SK-N-SH (cell line): Measurements from ENCODE around the gene DPF1.

Source experiments
- CTCF ChIP-seq: fragments of 200-600 bp; sonication (generic); IDR thresholded peaks from 2 replicates; pipeline ENCODE4 v1.6.1; 2017; ENCODE audit warnings: antibody characterized with exemption, mild to moderate bottlenecking, moderate library complexity
- EP300 ChIP-seq, 2 experiments: IDR thresholded peaks; 2 replicates each; pipeline versions ENCODE4 v1.4.0 to v1.6.1; 2012; ENCODE audit warnings: borderline replicate concordance in 1 of 2, low read depth in 1 of 2, low read length in 1 of 2
- EZH2phosphoT487 ChIP-seq: fragments of 200-600 bp; sonication (generic); IDR thresholded peaks from 2 replicates; pipeline ENCODE4 v1.6.1; 2017; ENCODE audit warnings: low read depth, mixed run types, mild to moderate bottlenecking, antibody characterized with exemption, moderate library complexity, borderline replicate concordance
- FOXJ3 ChIP-seq: sonication (generic); formaldehyde crosslinking; IDR thresholded peaks from 2 replicates; pipeline ENCODE4 v1.5.1; 2020; ENCODE audit warnings: mild to moderate bottlenecking, missing genetic modification reagents
- POLR2AphosphoS5 ChIP-seq: IDR thresholded peaks from 2 replicates; pipeline ENCODE4 v1.6.1; 2012; ENCODE audit warnings: low read depth, low read length
- RAD21 ChIP-seq: IDR thresholded peaks from 2 replicates; pipeline ENCODE4 v1.6.1; 2012; ENCODE audit warnings: mild to moderate bottlenecking, low read length
- SIN3A ChIP-seq: IDR thresholded peaks from 2 replicates; pipeline ENCODE4 v1.6.1; 2012; ENCODE audit warnings: low read depth, mild to moderate bottlenecking, low read length, moderate library complexity, borderline replicate concordance
- TAF1 ChIP-seq: IDR thresholded peaks from 2 replicates; pipeline ENCODE4 v1.6.1; 2012; ENCODE audit warnings: low read depth, mild to moderate bottlenecking, low read length, moderate library complexity, borderline replicate concordance
- TCF12 ChIP-seq: IDR thresholded peaks from 2 replicates; pipeline ENCODE4 v1.4.0; 2012
- USF1 ChIP-seq: IDR thresholded peaks from 2 replicates; pipeline ENCODE4 v1.4.0; 2012; ENCODE audit warnings: low read depth, borderline replicate concordance
- YY1 ChIP-seq: IDR thresholded peaks from 2 replicates; pipeline ENCODE4 v1.4.0; 2012; ENCODE audit warnings: low read depth, mild to moderate bottlenecking

- TF ChIP-seq TAF1 = no peak
- no peak for TF ChIP-seq RAD21
- TF ChIP-seq POLR2AphosphoS5 = no peak
- TF ChIP-seq FOXJ3 = no peak
- TF ChIP-seq EZH2phosphoT487 = no peak
- no peak for TF ChIP-seq USF1
- no peak for TF ChIP-seq CTCF
- TF ChIP-seq SIN3A = no peak
- TF ChIP-seq YY1 = no peak
- no peak for TF ChIP-seq TCF12
- no peak for TF ChIP-seq EP300 (IDR thresholded peaks at IDR 0.05; ENCODE audit: borderline replicate concordance in 1 of 2, low read depth in 1 of 2, low read length in 1 of 2)
These were observed 25.9 kb downstream of the DPF1 start for GRCh38 chr19:38197937-38198704.
